ENCODE measurements around the gene CABLES1.
"Not testable (repeated sequence)": the region's sequence is repeated elsewhere in the genome, so short reads cannot be mapped to it uniquely, and the experiment has no call there.

DNA sequence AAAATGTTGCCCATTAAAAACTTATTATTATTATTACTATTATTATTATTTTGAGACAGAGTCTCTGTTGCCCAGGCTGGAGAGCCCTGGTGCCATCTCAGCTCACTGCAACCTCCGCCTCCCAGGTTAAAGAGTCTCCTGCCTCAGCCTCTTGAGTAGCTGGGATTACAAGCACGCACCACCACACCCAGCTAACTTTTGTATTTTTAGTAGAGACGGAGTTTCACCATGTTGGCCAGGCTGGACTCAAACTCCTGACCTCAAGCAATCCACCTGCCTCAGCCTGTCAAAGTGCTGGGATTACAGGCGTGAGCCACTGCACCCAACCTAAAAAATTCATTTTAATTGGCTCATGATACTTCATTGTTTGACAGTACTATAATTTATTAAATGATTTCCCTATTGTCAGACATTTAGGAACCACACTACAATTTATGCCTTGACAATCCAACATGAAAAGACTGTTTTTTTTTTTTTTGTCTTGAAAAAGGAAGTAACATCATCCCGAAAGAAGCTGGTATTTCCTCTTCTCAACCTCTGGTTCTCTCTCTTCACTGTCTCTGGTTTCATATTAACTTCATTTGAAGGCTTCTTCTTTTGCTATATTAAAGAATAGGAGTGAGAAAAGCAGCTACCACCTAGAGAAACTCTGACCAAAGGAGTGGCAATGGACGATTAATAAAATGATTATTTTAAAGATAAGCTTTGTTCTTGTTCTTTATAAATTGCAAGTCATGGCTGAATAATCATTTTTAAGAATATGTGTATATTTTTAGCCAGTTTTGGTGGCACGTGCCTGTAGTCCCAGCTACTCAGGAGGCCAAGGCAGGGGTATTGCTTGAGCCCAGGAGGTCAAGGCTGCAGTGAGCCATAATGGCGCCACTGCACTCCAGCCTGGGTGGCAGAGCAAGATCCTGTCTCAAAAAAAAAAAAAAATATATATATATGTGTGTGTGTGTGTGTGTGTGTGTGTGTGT lies 44.0 kb upstream of the CABLES1 start:
- TF ChIP-seq, protein P1, sequence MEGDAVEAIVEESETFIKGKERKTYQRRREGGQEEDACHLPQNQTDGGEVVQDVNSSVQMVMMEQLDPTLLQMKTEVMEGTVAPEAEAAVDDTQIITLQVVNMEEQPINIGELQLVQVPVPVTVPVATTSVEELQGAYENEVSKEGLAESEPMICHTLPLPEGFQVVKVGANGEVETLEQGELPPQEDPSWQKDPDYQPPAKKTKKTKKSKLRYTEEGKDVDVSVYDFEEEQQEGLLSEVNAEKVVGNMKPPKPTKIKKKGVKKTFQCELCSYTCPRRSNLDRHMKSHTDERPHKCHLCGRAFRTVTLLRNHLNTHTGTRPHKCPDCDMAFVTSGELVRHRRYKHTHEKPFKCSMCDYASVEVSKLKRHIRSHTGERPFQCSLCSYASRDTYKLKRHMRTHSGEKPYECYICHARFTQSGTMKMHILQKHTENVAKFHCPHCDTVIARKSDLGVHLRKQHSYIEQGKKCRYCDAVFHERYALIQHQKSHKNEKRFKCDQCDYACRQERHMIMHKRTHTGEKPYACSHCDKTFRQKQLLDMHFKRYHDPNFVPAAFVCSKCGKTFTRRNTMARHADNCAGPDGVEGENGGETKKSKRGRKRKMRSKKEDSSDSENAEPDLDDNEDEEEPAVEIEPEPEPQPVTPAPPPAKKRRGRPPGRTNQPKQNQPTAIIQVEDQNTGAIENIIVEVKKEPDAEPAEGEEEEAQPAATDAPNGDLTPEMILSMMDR (IDR thresholded peaks at IDR 0.05) = not testable (repeated sequence)
- TF ChIP-seq POLR2A (IDR thresholded peaks at IDR 0.05) = not testable (repeated sequence)
